GM18867 (cell line): Measurements from ENCODE around the gene WDFY3.

ENCODE experiments used
- ATAC-seq: cut with Tn5 transposase; IDR thresholded peaks from one replicate; pipeline ENCODE4 v1.9.1; 2021; ENCODE audit warnings: mild to moderate bottlenecking, moderate library complexity; ENCODE audit not compliant: unreplicated experiment

Gene WDFY3

GRCh38 chr4:84966382-84967242 lies at the start of gene WDFY3:
TSS of gene WDFY3 (minus strand) at chr4:84966690. CDS start at chr4:84860591, 106,099 bp downstream.
- ATAC-seq, result no peak

GRCh38 chr4:85005865-85006377 lies 39.4 kb upstream of the WDFY3 start:
- no peak for ATAC-seq

GRCh38 chr4:85000343-85000742 lies 33.9 kb upstream of the WDFY3 start:
- no peak for ATAC-seq

GRCh38 chr4:84995386-84995785 lies 28.9 kb upstream of the WDFY3 start:
- no peak for ATAC-seq

GRCh38 chr4:84994280-84994679 lies 27.8 kb upstream of the WDFY3 start:
- ATAC-seq, result no peak

- ATAC-seq, result no peak
These were observed 19.5 kb upstream of the WDFY3 start for GRCh38 chr4:84985952-84986351.

GRCh38 chr4:84977396-84977795 lies 10.9 kb upstream of the WDFY3 start:
- no peak for ATAC-seq

- no peak for ATAC-seq
These were observed 7.4 kb upstream of the WDFY3 start for GRCh38 chr4:84973856-84974255.

GRCh38 chr4:84971319-84971932 lies 4.9 kb upstream of the WDFY3 start:
- peak; percentile 73 for ATAC-seq

GRCh38 chr4:84968925-84969324 lies 2.4 kb upstream of the WDFY3 start:
- ATAC-seq, result no peak

- ATAC-seq, result no peak
These were observed 777 bp upstream of the WDFY3 start for GRCh38 chr4:84967243-84967690.

- no peak for ATAC-seq
These were observed 723 bp downstream of the WDFY3 start for GRCh38 chr4:84965553-84966381.

GRCh38 chr4:84964995-84965552 lies 1.4 kb downstream of the WDFY3 start:
- no peak for ATAC-seq

- no peak for ATAC-seq
These were observed 4.4 kb downstream of the WDFY3 start for GRCh38 chr4:84962102-84962501.

- ATAC-seq, result no peak
These were observed 8.1 kb downstream of the WDFY3 start for GRCh38 chr4:84958434-84958833.

GRCh38 chr4:84957514-84958420 lies 8.7 kb downstream of the WDFY3 start:
- ATAC-seq, result no peak

GRCh38 chr4:84956014-84956413 lies 10.5 kb downstream of the WDFY3 start:
- ATAC-seq, result no peak

- ATAC-seq, result no peak
These were observed 11.4 kb downstream of the WDFY3 start for GRCh38 chr4:84954982-84955567.

GRCh38 chr4:84952776-84953175 lies 13.7 kb downstream of the WDFY3 start:
- ATAC-seq, result no peak
